ENCODE results near the gene CHI3L2. TPM values are rescaled to one million over a fixed set of nuclear protein-coding genes. Genes with fewer than 3 reads are reported as not detected.

The CHI3L2 gene
- total RNA-seq, 2 donors from 2014 or later, result 2.2 to 5.9 TPM

DNA sequence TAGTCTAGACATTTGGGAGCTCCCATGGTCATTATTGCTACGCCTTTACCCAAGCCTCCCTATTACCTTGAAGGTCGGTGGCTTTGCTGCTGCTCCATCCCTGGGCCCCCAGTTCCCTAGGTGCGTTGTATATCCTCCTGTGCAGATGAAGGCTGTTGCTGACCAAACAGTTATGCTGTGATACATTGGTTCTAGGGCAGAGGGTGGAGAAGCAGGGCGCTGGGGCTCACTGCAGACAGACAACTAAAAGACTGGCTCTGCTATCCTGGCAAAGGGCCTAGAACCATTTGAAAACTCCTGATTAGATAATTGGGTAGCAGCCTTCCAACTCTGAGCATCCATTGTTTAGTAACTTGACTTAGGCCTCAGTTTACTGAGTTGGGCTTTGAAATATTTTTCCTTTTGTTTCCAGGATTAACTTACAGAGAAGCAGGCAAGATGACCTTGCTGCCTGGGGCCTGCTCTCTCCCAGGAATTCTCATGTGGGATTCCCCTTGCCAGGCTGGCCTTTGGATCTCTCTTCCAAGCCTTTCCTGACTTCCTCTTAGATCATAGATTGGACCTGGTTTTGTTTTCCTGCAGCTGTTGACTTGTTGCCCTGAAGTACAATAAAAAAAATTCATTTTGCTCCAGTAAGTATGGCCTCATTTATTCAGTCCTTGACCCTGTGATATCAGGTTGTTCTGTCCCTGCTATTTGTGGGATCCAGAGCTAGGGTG is 15.5 kb downstream of the CHI3L2 start:
- TF ChIP-seq, protein P1, sequence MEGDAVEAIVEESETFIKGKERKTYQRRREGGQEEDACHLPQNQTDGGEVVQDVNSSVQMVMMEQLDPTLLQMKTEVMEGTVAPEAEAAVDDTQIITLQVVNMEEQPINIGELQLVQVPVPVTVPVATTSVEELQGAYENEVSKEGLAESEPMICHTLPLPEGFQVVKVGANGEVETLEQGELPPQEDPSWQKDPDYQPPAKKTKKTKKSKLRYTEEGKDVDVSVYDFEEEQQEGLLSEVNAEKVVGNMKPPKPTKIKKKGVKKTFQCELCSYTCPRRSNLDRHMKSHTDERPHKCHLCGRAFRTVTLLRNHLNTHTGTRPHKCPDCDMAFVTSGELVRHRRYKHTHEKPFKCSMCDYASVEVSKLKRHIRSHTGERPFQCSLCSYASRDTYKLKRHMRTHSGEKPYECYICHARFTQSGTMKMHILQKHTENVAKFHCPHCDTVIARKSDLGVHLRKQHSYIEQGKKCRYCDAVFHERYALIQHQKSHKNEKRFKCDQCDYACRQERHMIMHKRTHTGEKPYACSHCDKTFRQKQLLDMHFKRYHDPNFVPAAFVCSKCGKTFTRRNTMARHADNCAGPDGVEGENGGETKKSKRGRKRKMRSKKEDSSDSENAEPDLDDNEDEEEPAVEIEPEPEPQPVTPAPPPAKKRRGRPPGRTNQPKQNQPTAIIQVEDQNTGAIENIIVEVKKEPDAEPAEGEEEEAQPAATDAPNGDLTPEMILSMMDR (IDR thresholded peaks at IDR 0.05), result no peak
- no peak for ATAC-seq (ENCODE audit: insufficient number of reproducible peaks, low FRiP score, low read depth)

DNA sequence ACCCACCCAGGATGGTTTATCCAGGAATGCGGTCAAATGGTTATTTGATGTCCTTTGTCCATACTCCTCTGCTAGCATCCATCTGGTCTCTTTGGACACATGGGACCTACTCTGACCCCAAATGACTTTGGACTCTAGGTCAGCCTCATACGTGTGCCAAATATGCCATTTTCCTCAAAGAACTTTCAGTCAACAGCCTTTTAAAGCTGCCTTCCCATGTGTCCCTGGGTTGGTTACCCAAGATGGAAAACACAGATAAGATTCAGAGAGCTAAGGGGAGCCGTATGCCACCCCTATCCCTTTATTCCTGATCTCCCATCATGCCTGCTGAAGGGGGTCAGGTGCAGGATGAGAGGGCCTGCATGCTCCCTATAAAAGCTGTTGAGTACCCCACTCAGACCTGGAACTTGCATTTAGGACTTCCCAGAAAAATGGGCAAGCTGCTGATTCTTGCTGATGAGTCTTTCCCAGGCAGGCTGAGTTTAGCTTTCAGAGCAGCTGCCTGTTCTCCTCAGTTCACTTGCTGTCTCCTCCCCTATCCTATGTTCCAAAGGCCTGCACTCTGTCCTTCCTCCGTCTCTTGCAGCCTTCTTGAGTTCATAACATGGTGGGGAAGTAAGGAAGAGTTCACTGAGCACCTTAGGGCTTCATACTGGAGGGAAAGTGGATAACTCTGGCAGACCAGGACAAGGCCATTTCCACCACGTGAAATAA is 19.8 kb downstream of the CHI3L2 start:
- no peaks in the 10 kb centered on the region for H3K27me3 ChIP-seq (replicated peaks; ENCODE audit: insufficient read depth)
- DNase-seq (ENCODE audit: low spot score) (no peak), ATAC-seq (ENCODE audit: insufficient number of reproducible peaks, low FRiP score, low read depth) (no peak)
- H3K4me1 ChIP-seq (ENCODE audit: control insufficient read depth in 1 of 2, low read depth in 2 of 2), result no peaks in the 10 kb centered on the region
- no peaks in the 10 kb centered on the region for H3K36me3 ChIP-seq
- TF ChIP-seq, protein P1 (IDR thresholded peaks at IDR 0.05), result no peak
- H3K4me3 ChIP-seq, result no peak overlapping the region
- H3K9me3 ChIP-seq, result no peaks in the 10 kb centered on the region
- no peak overlapping the region for H3K27ac ChIP-seq

More for the DNA sequence above, 15.5 kb downstream of the CHI3L2 start:
- no peaks in the 10 kb centered on the region for H3K9me3 ChIP-seq
- H3K36me3 ChIP-seq, result no peaks in the 10 kb centered on the region
- no peaks in the 10 kb centered on the region for H3K4me1 ChIP-seq (ENCODE audit: control insufficient read depth in 1 of 2, low read depth in 2 of 2)
- no peak for DNase-seq (ENCODE audit: low spot score)
- no peaks in the 10 kb centered on the region for H3K27me3 ChIP-seq (replicated peaks; ENCODE audit: insufficient read depth)
- no peak overlapping the region for H3K4me3 ChIP-seq
- no peak overlapping the region for H3K27ac ChIP-seq

DNA sequence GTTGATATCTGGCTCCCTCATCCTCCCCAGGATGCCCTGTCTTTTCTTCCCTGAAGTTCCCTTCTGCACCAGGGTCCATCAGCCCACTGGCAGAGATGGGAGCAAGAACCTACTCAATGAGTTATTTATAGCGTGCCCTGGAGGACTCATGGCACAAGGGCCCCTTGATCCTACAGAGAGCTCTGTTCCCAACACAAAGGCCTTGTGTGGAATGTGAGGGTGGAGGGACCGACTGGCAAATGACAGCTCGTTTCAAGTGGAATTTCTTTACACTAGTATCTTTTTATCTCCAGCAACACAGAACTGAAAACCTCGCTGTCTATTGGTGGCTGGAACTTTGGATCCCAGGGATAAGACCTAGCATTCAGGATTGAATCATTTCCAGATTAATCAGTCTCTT is 22.4 kb downstream of the CHI3L2 start:
- Histone ChIP-seq H3K36me3 (no peaks in the 10 kb centered on the region), H3K9me3 (no peaks in the 10 kb centered on the region), H3K27me3 (replicated peaks; ENCODE audit: insufficient read depth) (no peaks in the 10 kb centered on the region), H3K4me1 (ENCODE audit: control insufficient read depth in 1 of 2, low read depth in 2 of 2) (no peaks in the 10 kb centered on the region), H3K27ac (no peak overlapping the region), H3K4me3 (no peak overlapping the region)
- TF ChIP-seq, protein P1 (IDR thresholded peaks at IDR 0.05), result no peak
- ATAC-seq (ENCODE audit: insufficient number of reproducible peaks, low FRiP score, low read depth), result no peak
- DNase-seq (ENCODE audit: low spot score), result no peak

DNA sequence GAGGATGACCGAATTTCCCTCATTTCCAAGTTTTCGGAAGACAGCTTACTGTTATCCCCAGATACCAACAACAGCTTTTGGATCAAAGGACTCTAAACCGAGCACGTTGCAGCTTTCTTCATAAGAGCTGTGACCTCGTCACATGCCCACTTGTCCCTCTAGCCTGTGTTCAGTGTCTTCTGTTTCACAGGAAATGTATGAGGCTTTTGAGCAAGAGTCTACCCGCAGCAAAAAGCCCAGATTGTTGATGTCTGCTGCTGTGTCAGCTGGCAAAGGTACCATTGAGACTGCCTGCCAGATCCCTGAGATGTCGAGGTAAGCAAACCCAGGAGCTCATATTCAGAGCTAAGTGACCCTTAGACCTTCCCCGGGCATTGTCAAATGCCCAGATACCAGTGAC is 24.1 kb downstream of the CHI3L2 start:
- TF ChIP-seq, protein P1 (IDR thresholded peaks at IDR 0.05), result no peak

DNA sequence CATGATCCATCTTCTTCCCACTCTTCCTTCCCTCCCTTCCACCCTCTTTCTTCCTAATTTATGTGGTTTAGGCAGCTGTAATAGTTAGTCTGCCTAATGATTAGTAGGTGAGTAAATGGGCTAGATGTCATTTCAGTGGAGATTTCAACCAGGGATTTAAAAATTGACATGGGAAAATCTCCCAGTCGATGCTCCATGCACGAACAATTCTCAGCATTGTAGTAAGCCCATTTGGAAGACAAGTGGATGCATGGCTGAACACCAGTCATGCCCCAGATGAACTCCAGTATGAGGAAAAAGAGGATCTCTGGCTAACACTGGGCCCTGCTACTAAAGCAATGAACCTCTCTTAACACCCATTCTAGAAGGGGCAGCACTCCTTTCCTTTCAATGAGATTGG is 25.3 kb downstream of the CHI3L2 start:
- Histone ChIP-seq H3K36me3 (no peaks in the 10 kb centered on the region), H3K9me3 (no peaks in the 10 kb centered on the region), H3K27ac (no peak overlapping the region), H3K4me1 (ENCODE audit: control insufficient read depth in 1 of 2, low read depth in 2 of 2) (no peaks in the 10 kb centered on the region), H3K4me3 (no peak overlapping the region), H3K27me3 (replicated peaks; ENCODE audit: insufficient read depth) (no peaks in the 10 kb centered on the region)
- TF ChIP-seq, protein P1 (IDR thresholded peaks at IDR 0.05), result no peak
- ATAC-seq (ENCODE audit: insufficient number of reproducible peaks, low FRiP score, low read depth) (no peak), DNase-seq (ENCODE audit: low spot score) (no peak)

More for the DNA sequence above, 24.1 kb downstream of the CHI3L2 start:
- no peak overlapping the region for H3K4me3 ChIP-seq
- H3K27me3 ChIP-seq (replicated peaks; ENCODE audit: insufficient read depth), result no peaks in the 10 kb centered on the region
- H3K27ac ChIP-seq, result no peak overlapping the region
- no peaks in the 10 kb centered on the region for H3K36me3 ChIP-seq
- ATAC-seq (ENCODE audit: insufficient number of reproducible peaks, low FRiP score, low read depth) (no peak), DNase-seq (ENCODE audit: low spot score) (no peak)
- H3K4me1 ChIP-seq (ENCODE audit: control insufficient read depth in 1 of 2, low read depth in 2 of 2), result no peaks in the 10 kb centered on the region
- H3K9me3 ChIP-seq, result no peaks in the 10 kb centered on the region
